ENCODE results near the gene SLC35F2.

DNA sequence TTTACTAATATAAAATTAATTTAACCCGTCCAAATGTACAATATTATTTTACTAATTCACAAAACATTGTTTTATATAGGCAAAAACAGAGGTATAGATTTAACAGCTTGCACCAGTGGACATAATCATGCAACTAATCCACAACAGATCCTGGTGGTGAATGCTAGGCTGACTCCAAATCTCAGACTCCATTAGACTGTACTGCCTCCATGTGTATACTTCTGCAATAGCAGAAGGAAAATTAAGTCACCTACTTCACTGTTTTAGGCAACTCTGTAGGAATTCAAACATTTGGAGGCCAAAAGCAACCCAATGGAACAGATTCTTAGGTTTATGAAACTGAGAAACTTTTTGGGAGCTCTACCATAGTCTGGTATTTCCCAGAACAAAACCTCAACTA, 39.7 kb upstream of the SLC35F2 start:
- TF ChIP-seq, protein P1, sequence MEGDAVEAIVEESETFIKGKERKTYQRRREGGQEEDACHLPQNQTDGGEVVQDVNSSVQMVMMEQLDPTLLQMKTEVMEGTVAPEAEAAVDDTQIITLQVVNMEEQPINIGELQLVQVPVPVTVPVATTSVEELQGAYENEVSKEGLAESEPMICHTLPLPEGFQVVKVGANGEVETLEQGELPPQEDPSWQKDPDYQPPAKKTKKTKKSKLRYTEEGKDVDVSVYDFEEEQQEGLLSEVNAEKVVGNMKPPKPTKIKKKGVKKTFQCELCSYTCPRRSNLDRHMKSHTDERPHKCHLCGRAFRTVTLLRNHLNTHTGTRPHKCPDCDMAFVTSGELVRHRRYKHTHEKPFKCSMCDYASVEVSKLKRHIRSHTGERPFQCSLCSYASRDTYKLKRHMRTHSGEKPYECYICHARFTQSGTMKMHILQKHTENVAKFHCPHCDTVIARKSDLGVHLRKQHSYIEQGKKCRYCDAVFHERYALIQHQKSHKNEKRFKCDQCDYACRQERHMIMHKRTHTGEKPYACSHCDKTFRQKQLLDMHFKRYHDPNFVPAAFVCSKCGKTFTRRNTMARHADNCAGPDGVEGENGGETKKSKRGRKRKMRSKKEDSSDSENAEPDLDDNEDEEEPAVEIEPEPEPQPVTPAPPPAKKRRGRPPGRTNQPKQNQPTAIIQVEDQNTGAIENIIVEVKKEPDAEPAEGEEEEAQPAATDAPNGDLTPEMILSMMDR (IDR thresholded peaks at IDR 0.05): peak; percentile 39
- no peak for TF ChIP-seq ZFX (IDR thresholded peaks at IDR 0.05; ENCODE audit: borderline replicate concordance)

Measured in 22Rv1 (cell line).